HCT116 (cell line): ENCODE data around the gene COG8. TPM values are rescaled to one million over a fixed set of nuclear protein-coding genes. Genes with fewer than 3 reads are reported as not detected.
A peak's percentile ranks its signal among the peaks of the same experiment; 100 is the strongest.

Experiments used
- ATAC-seq: fragments of 200-7000 bp; cut with Tn5 transposase; 2 replicates; pipeline ENCODE4 v1.9.1; 2020; ENCODE audit warnings: mild to moderate bottlenecking, moderate library complexity
- BruUV-seq: library from RNA; stranded (reverse); fragments of 400-500 nt; replicated peaks from 2 replicates; lab custom pipeline; 2021; lab: Mats Ljungman, UMichigan
- CTCF ChIA-PET: fragments of 300-600 bp; sonication (Branson Sonifier 250); formaldehyde crosslinking; loops from one replicate; lab custom pipeline; 2021; ENCODE audit warnings: antibody characterized with exemption; lab: Charles Lee
- POLR2A ChIA-PET: fragments of 300-600, 350-600 bp; sonication (Branson Sonifier 250); formaldehyde crosslinking; loops from one replicate; lab custom pipeline; 2021; ENCODE audit warnings: antibody characterized with exemption; lab: Charles Lee
- RAD21 ChIA-PET, 2 experiments: fragments of 300-600 bp; sonication (Branson Sonifier 250); formaldehyde crosslinking; loops; one replicate each; lab custom pipeline; 2023; ENCODE audit warnings: low total read pairs in 2 of 2; ENCODE audit not compliant: uncharacterized antibody in 2 of 2, unreplicated experiment in 2 of 2, low non-redundant PET in 1 of 2; lab: Charles Lee
- DNase-seq: peaks from one replicate; pipeline ENCODE4 v3.0.0-alpha.2; 2010; ENCODE audit warnings: low read depth, low spot score
- H2AFZ ChIP-seq: fragments of 200-600 bp; shearing (Covaris generic), sonication (generic); 2 replicates; pipeline ENCODE4 v1.6.1; 2017; ENCODE audit warnings: low read depth, mixed run types, mixed read lengths, antibody characterized with exemption, low read length; ENCODE audit not compliant: poor library complexity, severe bottlenecking
- H3K27ac ChIP-seq: 2 replicates; pipeline ENCODE4 v1.5.1; 2012; ENCODE audit warnings: low read depth, low read length
- H3K27me3 ChIP-seq: fragments of 200-600 bp; sonication (generic); 2 replicates; pipeline ENCODE4 v1.6.1; 2016; ENCODE audit warnings: mixed run types, low read length, mixed read lengths; ENCODE audit not compliant: insufficient read depth
- H3K36me3 ChIP-seq, 2 experiments: fragments of 200-500 bp in 1 of 2; fragments of 200-600 bp in 1 of 2; sonication (Bioruptor generic) in 1 of 2; sonication (generic) in 1 of 2; 2 replicates each; pipeline versions ENCODE4 v1.5.1 to v1.6.1; 2014 to 2016; ENCODE audit warnings: low read length in 2 of 2, inconsistent platforms in 1 of 2, mixed read lengths in 1 of 2, mixed run types in 1 of 2; ENCODE audit not compliant: insufficient read depth in 2 of 2, control insufficient read depth in 1 of 2
- H3K4me1 ChIP-seq, 2 experiments: fragments of 200-600 bp in 1 of 2; sonication (generic) in 1 of 2; 2 replicates each; pipeline versions ENCODE4 v1.5.1 to v1.6.1; 2012 to 2017; ENCODE audit warnings: low read length in 2 of 2, inconsistent platforms in 1 of 2, mild to moderate bottlenecking in 1 of 2, mixed read lengths in 1 of 2, mixed run types in 1 of 2, moderate library complexity in 1 of 2; ENCODE audit not compliant: insufficient read depth in 2 of 2, control insufficient read depth in 1 of 2
- H3K4me2 ChIP-seq: fragments of 200-600 bp; sonication (generic); 2 replicates; pipeline ENCODE4 v1.6.1; 2017; ENCODE audit warnings: mixed run types, low read length, mixed read lengths
- H3K4me3 ChIP-seq, 2 experiments: fragments of 200-600 bp in 1 of 2; sonication (generic) in 1 of 2; replicated peaks in 1 of 2; 2 replicates each; pipeline ENCODE4 v1.5.1; 2011 to 2016; ENCODE audit warnings: low read length in 2 of 2, control low read depth in 1 of 2, low read depth in 1 of 2, mild to moderate bottlenecking in 1 of 2, mixed read lengths in 1 of 2, mixed run types in 1 of 2
- H3K79me2 ChIP-seq: fragments of 200-600 bp; sonication (generic); 2 replicates; pipeline ENCODE4 v1.6.1; 2017; ENCODE audit warnings: mild to moderate bottlenecking, mixed run types, low read length, moderate library complexity, mixed read lengths; ENCODE audit not compliant: insufficient read depth
- H3K9ac ChIP-seq: fragments of 200-600 bp; sonication (generic); 2 replicates; pipeline ENCODE4 v1.6.1; 2016; ENCODE audit warnings: low read length, mixed read lengths
- H3K9me2 ChIP-seq: fragments of 200-600 bp; sonication (generic), shearing (Covaris generic); 2 replicates; pipeline ENCODE4 v1.6.1; 2017; ENCODE audit warnings: mixed run types, mild to moderate bottlenecking, moderate library complexity; ENCODE audit not compliant: insufficient read depth
- H3K9me3 ChIP-seq, 2 experiments: fragments of 200-500 bp in 1 of 2; fragments of 200-600 bp in 1 of 2; sonication (Bioruptor generic) in 1 of 2; sonication (generic) in 1 of 2; 2 replicates each; pipeline ENCODE4 v1.6.1; 2014 to 2017; ENCODE audit warnings: low read length in 2 of 2, mixed read lengths in 2 of 2, inconsistent platforms in 1 of 2, low read depth in 1 of 2, mild to moderate bottlenecking in 1 of 2, mixed run types in 1 of 2, moderate library complexity in 1 of 2; ENCODE audit not compliant: control insufficient read depth in 1 of 2, insufficient read depth in 1 of 2
- H4K20me1 ChIP-seq: fragments of 200-600 bp; sonication (generic), shearing (Covaris generic); 2 replicates; pipeline ENCODE4 v1.6.1; 2017; ENCODE audit warnings: mixed run types, mild to moderate bottlenecking, moderate library complexity; ENCODE audit not compliant: insufficient read depth
- CEBPB ChIP-seq: IDR thresholded peaks from 2 replicates; pipeline ENCODE4 v1.6.1; 2012; ENCODE audit warnings: low read depth
- ELF1 ChIP-seq: IDR thresholded peaks from 2 replicates; pipeline ENCODE4 v1.6.1; 2012; ENCODE audit warnings: low read depth, borderline replicate concordance
- EZH2 ChIP-seq: fragments of 200-600 bp; sonication (generic); IDR thresholded peaks from 2 replicates; pipeline ENCODE4 v1.6.1; 2017; ENCODE audit warnings: antibody characterized with exemption, mixed run types
- EZH2phosphoT487 ChIP-seq: fragments of 200-600 bp; IDR thresholded peaks from 2 replicates; pipeline ENCODE4 v1.6.1; 2018; ENCODE audit warnings: antibody characterized with exemption, borderline replicate concordance
- JUND ChIP-seq: IDR thresholded peaks from 2 replicates; pipeline ENCODE4 v1.6.1; 2012
- POLR2A ChIP-seq: IDR thresholded peaks from 2 replicates; pipeline ENCODE4 v1.7.0; 2011; ENCODE audit warnings: borderline replicate concordance; ENCODE audit not compliant: insufficient read depth, insufficient read length; ENCODE audit errors: extremely low read depth
- POLR2AphosphoS5 ChIP-seq: IDR thresholded peaks from 2 replicates; pipeline ENCODE4 v1.6.1; 2011; ENCODE audit warnings: mild to moderate bottlenecking, low read depth, low read length, moderate library complexity
- RAD21 ChIP-seq: IDR thresholded peaks from 2 replicates; pipeline ENCODE4 v1.6.1; 2012; ENCODE audit warnings: low read depth, mild to moderate bottlenecking
- SIN3A ChIP-seq: IDR thresholded peaks from 2 replicates; pipeline ENCODE4 v1.6.1; 2012; ENCODE audit warnings: low read depth
- SP1 ChIP-seq: IDR thresholded peaks from 2 replicates; pipeline ENCODE4 v1.6.1; 2012; ENCODE audit warnings: low read depth
- TCF7L2 ChIP-seq: IDR thresholded peaks from 2 replicates; pipeline ENCODE4 v1.7.0; 2011; ENCODE audit warnings: borderline replicate concordance, inconsistent platforms; ENCODE audit not compliant: insufficient read depth, insufficient read length; ENCODE audit errors: extremely low read depth
- YY1 ChIP-seq: IDR thresholded peaks from 2 replicates; pipeline ENCODE4 v1.6.1; 2011; ENCODE audit warnings: low read length, low read depth, moderate library complexity, mild to moderate bottlenecking; ENCODE audit not compliant: insufficient replicate concordance; ENCODE audit errors: extremely low read depth
- ZBTB33 ChIP-seq: IDR thresholded peaks from 2 replicates; pipeline ENCODE4 v1.6.1; 2011; ENCODE audit warnings: mild to moderate bottlenecking, low read length, moderate library complexity; ENCODE audit not compliant: insufficient replicate concordance; ENCODE audit errors: extremely low read depth
- intact Hi-C: fragments of 100-400 bp; cut with micrococcal nuclease; formaldehyde crosslinking; loops from 2 replicates; pipeline ENCODE4 v1.10.0; 2022
- total RNA-seq: library from RNA; stranded (reverse); gene quantifications from one replicate; pipeline ENCODE4 v1.2.1, GENCODE V29; 2021; ENCODE audit not compliant: unreplicated experiment
- TF ChIP-seq, protein P1 (sequence below): IDR thresholded peaks from 2 replicates; pipeline ENCODE4 v1.6.1; 2012; ENCODE audit warnings: low read depth
- TF ChIP-seq, protein P2 (sequence below), 3 experiments: fragments of 200-600 bp in 1 of 3; sonication (generic) in 1 of 3; IDR thresholded peaks in 2 of 3; conservative IDR thresholded peaks in 1 of 3; 2 replicates each; pipeline ENCODE4 v1.5.1; 2012 to 2017; ENCODE audit warnings: low read depth in 2 of 3, low read length in 2 of 3, antibody characterized with exemption in 1 of 3, borderline replicate concordance in 1 of 3, control low read depth in 1 of 3, mild to moderate bottlenecking in 1 of 3, mixed read lengths in 1 of 3, mixed run types in 1 of 3, moderate library complexity in 1 of 3; ENCODE audit not compliant: insufficient read depth in 1 of 3

COG8 gene
- total RNA-seq, 1 experiment from 2014 or later = 50.3 TPM

GRCh38 chr16:69384974-69385373 is 45.6 kb upstream of the COG8 start:
- Histone ChIP-seq H3K4me1 (peaks cover 20 to 32% of the 10 kb centered on the region in 2 experiments), H3K27ac (peak overlapping the region; percentile 83), H2AFZ (no peak overlapping the region), H3K4me2 (peak overlapping the region; percentile 86), H3K9me3 (no peaks in the 10 kb centered on the region), H4K20me1 (no peaks in the 10 kb centered on the region), H3K36me3 (peaks cover 35 to 38% of the 10 kb centered on the region in 2 experiments), H3K9ac (peak overlapping the region; percentile 89), H3K27me3 (no peaks in the 10 kb centered on the region), H3K4me3 (peak overlapping the region; percentile 64 to 78), H3K79me2 (peaks cover 66% of the 10 kb centered on the region), H3K9me2 (no peaks in the 10 kb centered on the region)
- TSS peak; percentile 61 for BruUV-seq
- no peak for DNase-seq
- intact Hi-C loops = no loop called here
- CTCF ChIA-PET = no interaction called here
- POLR2A ChIA-PET = interaction anchor here (1.3 to 3.8 kb wide), 2 partner anchors 20 to 85 kb away, joined by 3 to 12 read pairs; no protein-coding TSS in a partner anchor
- TF ChIP-seq ZBTB33 (no peak), TCF7L2 (no peak), SP1 (no peak), POLR2A (no peak), EZH2phosphoT487 (no peak), POLR2AphosphoS5 (no peak), YY1 (no peak), CEBPB (no peak), RAD21 (no peak), EZH2 (no peak), JUND (no peak), SIN3A (no peak), ELF1 (no peak)
- TF ChIP-seq, protein P1, sequence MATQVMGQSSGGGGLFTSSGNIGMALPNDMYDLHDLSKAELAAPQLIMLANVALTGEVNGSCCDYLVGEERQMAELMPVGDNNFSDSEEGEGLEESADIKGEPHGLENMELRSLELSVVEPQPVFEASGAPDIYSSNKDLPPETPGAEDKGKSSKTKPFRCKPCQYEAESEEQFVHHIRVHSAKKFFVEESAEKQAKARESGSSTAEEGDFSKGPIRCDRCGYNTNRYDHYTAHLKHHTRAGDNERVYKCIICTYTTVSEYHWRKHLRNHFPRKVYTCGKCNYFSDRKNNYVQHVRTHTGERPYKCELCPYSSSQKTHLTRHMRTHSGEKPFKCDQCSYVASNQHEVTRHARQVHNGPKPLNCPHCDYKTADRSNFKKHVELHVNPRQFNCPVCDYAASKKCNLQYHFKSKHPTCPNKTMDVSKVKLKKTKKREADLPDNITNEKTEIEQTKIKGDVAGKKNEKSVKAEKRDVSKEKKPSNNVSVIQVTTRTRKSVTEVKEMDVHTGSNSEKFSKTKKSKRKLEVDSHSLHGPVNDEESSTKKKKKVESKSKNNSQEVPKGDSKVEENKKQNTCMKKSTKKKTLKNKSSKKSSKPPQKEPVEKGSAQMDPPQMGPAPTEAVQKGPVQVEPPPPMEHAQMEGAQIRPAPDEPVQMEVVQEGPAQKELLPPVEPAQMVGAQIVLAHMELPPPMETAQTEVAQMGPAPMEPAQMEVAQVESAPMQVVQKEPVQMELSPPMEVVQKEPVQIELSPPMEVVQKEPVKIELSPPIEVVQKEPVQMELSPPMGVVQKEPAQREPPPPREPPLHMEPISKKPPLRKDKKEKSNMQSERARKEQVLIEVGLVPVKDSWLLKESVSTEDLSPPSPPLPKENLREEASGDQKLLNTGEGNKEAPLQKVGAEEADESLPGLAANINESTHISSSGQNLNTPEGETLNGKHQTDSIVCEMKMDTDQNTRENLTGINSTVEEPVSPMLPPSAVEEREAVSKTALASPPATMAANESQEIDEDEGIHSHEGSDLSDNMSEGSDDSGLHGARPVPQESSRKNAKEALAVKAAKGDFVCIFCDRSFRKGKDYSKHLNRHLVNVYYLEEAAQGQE = no peak
- TF ChIP-seq, protein P2, sequence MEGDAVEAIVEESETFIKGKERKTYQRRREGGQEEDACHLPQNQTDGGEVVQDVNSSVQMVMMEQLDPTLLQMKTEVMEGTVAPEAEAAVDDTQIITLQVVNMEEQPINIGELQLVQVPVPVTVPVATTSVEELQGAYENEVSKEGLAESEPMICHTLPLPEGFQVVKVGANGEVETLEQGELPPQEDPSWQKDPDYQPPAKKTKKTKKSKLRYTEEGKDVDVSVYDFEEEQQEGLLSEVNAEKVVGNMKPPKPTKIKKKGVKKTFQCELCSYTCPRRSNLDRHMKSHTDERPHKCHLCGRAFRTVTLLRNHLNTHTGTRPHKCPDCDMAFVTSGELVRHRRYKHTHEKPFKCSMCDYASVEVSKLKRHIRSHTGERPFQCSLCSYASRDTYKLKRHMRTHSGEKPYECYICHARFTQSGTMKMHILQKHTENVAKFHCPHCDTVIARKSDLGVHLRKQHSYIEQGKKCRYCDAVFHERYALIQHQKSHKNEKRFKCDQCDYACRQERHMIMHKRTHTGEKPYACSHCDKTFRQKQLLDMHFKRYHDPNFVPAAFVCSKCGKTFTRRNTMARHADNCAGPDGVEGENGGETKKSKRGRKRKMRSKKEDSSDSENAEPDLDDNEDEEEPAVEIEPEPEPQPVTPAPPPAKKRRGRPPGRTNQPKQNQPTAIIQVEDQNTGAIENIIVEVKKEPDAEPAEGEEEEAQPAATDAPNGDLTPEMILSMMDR (IDR thresholded peaks at IDR 0.05 in 2 of 3, conservative IDR thresholded peaks at IDR 0.05 in 1 of 3; ENCODE audit: borderline replicate concordance in 1 of 3, insufficient read depth in 1 of 3, low read depth in 2 of 3, low read length in 2 of 3) = no peak
- no peak for ATAC-seq
- RAD21 ChIA-PET = no interaction called here
